Esophagus squamous epithelium (tissue), 4 donors: ENCODE results near the gene WDR88.

Experiments
- POLR2A ChIP-seq, 4 donors: fragments of 450-650 bp; IDR thresholded peaks; one replicate each; pipeline ENCODE4 v1.6.1; 2017; ENCODE audit warnings: antibody characterized with exemption in 4 of 4, mild to moderate bottlenecking in 4 of 4, moderate library complexity in 3 of 4
- TF ChIP-seq, protein P1 (sequence below), 6 experiments: fragments of 450-650 bp in 4 of 6; fragments of 200-600 bp in 2 of 6; sonication (generic) in 2 of 6; IDR thresholded peaks; one replicate each; pipeline ENCODE4 v1.5.1; 2016 to 2019; ENCODE audit warnings: antibody characterized with exemption in 6 of 6, mild to moderate bottlenecking in 4 of 6, moderate library complexity in 4 of 6

DNA sequence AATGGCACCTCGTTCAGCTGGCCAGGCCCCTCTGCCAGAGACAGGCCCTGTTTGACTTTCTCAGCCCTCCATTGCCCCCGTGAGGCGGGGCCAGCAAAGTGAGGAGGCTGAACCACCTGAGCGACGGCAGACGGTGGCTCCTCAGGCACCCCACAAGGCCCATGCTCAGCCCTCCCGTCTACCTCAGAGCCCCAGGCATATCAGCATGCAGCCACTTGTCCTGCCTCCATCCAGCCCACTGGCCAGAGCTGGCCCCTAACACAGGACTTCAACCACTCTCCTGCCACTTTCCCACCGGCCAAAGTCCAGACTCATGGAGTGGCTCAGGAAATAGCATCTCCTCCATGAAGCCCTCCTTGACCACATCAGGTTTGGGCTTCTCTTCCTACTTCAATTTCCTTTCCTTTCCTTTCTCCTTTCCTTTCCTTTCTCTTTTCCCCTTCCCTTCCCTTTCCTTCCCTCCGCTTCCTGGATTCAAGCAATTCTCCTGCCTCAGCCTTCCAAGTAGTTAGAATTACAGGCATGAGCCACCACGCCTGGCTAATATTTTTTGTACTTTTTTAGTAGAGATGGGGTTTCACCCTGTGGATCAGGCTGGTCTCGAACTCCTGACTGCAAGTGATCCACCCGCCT is 84.4 kb downstream of the WDR88 start:
- TF ChIP-seq POLR2A (IDR thresholded peaks at IDR 0.05) = no peak
- TF ChIP-seq, protein P1, sequence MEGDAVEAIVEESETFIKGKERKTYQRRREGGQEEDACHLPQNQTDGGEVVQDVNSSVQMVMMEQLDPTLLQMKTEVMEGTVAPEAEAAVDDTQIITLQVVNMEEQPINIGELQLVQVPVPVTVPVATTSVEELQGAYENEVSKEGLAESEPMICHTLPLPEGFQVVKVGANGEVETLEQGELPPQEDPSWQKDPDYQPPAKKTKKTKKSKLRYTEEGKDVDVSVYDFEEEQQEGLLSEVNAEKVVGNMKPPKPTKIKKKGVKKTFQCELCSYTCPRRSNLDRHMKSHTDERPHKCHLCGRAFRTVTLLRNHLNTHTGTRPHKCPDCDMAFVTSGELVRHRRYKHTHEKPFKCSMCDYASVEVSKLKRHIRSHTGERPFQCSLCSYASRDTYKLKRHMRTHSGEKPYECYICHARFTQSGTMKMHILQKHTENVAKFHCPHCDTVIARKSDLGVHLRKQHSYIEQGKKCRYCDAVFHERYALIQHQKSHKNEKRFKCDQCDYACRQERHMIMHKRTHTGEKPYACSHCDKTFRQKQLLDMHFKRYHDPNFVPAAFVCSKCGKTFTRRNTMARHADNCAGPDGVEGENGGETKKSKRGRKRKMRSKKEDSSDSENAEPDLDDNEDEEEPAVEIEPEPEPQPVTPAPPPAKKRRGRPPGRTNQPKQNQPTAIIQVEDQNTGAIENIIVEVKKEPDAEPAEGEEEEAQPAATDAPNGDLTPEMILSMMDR (IDR thresholded peaks at IDR 0.05) = no peak
